ENCODE data around the gene FGG.

GRCh38 chr4:154582723-154583122, 29.7 kb downstream of the FGG start:
- no peak for TF ChIP-seq CTCF (IDR thresholded peaks at IDR 0.05)
- TF ChIP-seq POLR2A (IDR thresholded peaks at IDR 0.05): no peak
